Activated CD4-positive, alpha-beta T cell treated with anti-CD3 and anti-CD28 coated beads for 36 hours (primary cell): Measurements from ENCODE around the gene INTS6L. TPM values are rescaled to one million over a fixed set of nuclear protein-coding genes. Genes with fewer than 3 reads are reported as not detected.
"Not testable (repeated sequence)": the region's sequence is repeated elsewhere in the genome, so short reads cannot be mapped to it uniquely, and the experiment has no call there.

ENCODE experiments used
- ATAC-seq: fragments of 200-7000 bp; cut with Tn5 transposase; one replicate; pipeline ENCODE4 v1.10.0; 2021; ENCODE audit warnings: mild to moderate bottlenecking, moderate library complexity
- CTCF ChIA-PET: fragments of 350-600 bp; sonication (Branson Sonifier 250); formaldehyde crosslinking; loops from one replicate; lab custom pipeline; 2021; ENCODE audit warnings: antibody characterized with exemption; lab: Charles Lee
- POLR2A ChIA-PET: fragments of 350-600 bp; sonication (Branson Sonifier 250); formaldehyde crosslinking; loops from one replicate; lab custom pipeline; 2021; ENCODE audit warnings: antibody characterized with exemption, inconsistent platforms; lab: Charles Lee
- DNase-seq: peaks from one replicate; pipeline ENCODE4 v3.0.0-alpha.2; 2020
- H3K27ac Mint-ChIP-seq: one replicate; pipeline ENCODE4 v1.8.0; 2021; ENCODE audit warnings: mixed read lengths
- H3K27me3 Mint-ChIP-seq: one replicate; pipeline ENCODE4 v1.8.0; 2021; ENCODE audit warnings: mixed read lengths
- H3K36me3 Mint-ChIP-seq: one replicate; pipeline ENCODE4 v1.8.0; 2021; ENCODE audit warnings: low read depth, mixed read lengths
- H3K4me1 Mint-ChIP-seq: one replicate; pipeline ENCODE4 v1.8.0; 2021; ENCODE audit warnings: mixed read lengths
- H3K4me3 Mint-ChIP-seq: one replicate; pipeline ENCODE4 v1.8.0; 2021; ENCODE audit warnings: mild to moderate bottlenecking, moderate library complexity, mixed read lengths
- H3K9me3 Mint-ChIP-seq: one replicate; pipeline ENCODE4 v1.8.0; 2021; ENCODE audit warnings: low read depth, mixed read lengths
- intact Hi-C, 2 experiments: fragments of 100-400 bp; cut with DNase I in 1 of 2; cut with micrococcal nuclease in 1 of 2; formaldehyde crosslinking; loops; one replicate each; pipeline versions ENCODE4 v1.14.2 to v1.15.1; 2022 to 2024; cut with DNase I, micrococcal nuclease
- total RNA-seq, 2 experiments: library from RNA; stranded (reverse); gene quantifications; one replicate each; pipeline ENCODE4 v1.2.3, GENCODE V29; 2021

Gene INTS6L
- total RNA-seq, 2 experiments from 2014 or later = 24.1 to 26.0 TPM

GRCh38 chrX:135595543-135595942 lies 75.1 kb downstream of the INTS6L start:
- intact Hi-C loops = no loop called here
- H3K27me3 Mint-ChIP-seq = peaks cover 5% of the 10 kb centered on the region

GRCh38 chrX:135596495-135596894 lies 76.0 kb downstream of the INTS6L start:
- Mint-ChIP-seq H3K27ac (no peak overlapping the region), H3K4me3 (no peak overlapping the region), H3K36me3 (no peaks in the 10 kb centered on the region), H3K27me3 (peaks cover 5% of the 10 kb centered on the region), H3K4me1 (no peaks in the 10 kb centered on the region), H3K9me3 (no peaks in the 10 kb centered on the region)
- POLR2A ChIA-PET = no interaction called here
- ATAC-seq (peak; percentile 71), DNase-seq (peak; percentile 76)
- intact Hi-C loops = loop anchor here (1.0 kb wide), 1 partner anchor 112 kb away; no protein-coding TSS in a partner anchor
- CTCF ChIA-PET = interaction anchor here (0.5 to 1.3 kb wide), 4 partner anchors 117 to 1594 kb away, joined by 3 to 4 read pairs (median 3); no protein-coding TSS in a partner anchor

More at GRCh38 chrX:135595543-135595942, 75.1 kb downstream of the INTS6L start:
- no peaks in the 10 kb centered on the region for H3K9me3 Mint-ChIP-seq
- ChIA-PET POLR2A (no interaction called here), CTCF (interaction anchor here (1.2 to 1.5 kb wide), 3 partner anchors 111 to 120 kb away, joined by 3 to 6 read pairs (median 5); no protein-coding TSS in a partner anchor)
- no peak overlapping the region for H3K27ac Mint-ChIP-seq
- ATAC-seq = no peak
- H3K4me3 Mint-ChIP-seq = no peak overlapping the region
- H3K36me3 Mint-ChIP-seq = no peaks in the 10 kb centered on the region
- DNase-seq = no peak
- no peaks in the 10 kb centered on the region for H3K4me1 Mint-ChIP-seq

- Mint-ChIP-seq H3K36me3 (no peaks in the 10 kb centered on the region), H3K27ac (no peak overlapping the region), H3K27me3 (peaks cover 5% of the 10 kb centered on the region), H3K9me3 (no peaks in the 10 kb centered on the region), H3K4me1 (no peaks in the 10 kb centered on the region), H3K4me3 (no peak overlapping the region)
- ATAC-seq (no peak), DNase-seq (no peak)
- ChIA-PET POLR2A (no interaction called here), CTCF (no interaction called here)
- intact Hi-C loops = no loop called here
Observed at GRCh38 chrX:135605906-135606305, 85.4 kb downstream of the INTS6L start.

- H3K27ac Mint-ChIP-seq, H3K4me3 Mint-ChIP-seq, H3K36me3 Mint-ChIP-seq, H3K27me3 Mint-ChIP-seq, POLR2A ChIA-PET, ATAC-seq, intact Hi-C loops, DNase-seq, H3K4me1 Mint-ChIP-seq, CTCF ChIA-PET, H3K9me3 Mint-ChIP-seq: not testable (repeated sequence)
Observed at GRCh38 chrX:135624408-135625204, 104.1 kb downstream of the INTS6L start.

GRCh38 chrX:135625995-135626394 lies 105.5 kb downstream of the INTS6L start:
- Mint-ChIP-seq H3K36me3 (no peaks in the 10 kb centered on the region), H3K27me3 (no peaks in the 10 kb centered on the region), H3K9me3 (no peaks in the 10 kb centered on the region), H3K4me3 (no peak overlapping the region), H3K4me1 (no peaks in the 10 kb centered on the region), H3K27ac (no peak overlapping the region)
- intact Hi-C loops = no loop called here
- ChIA-PET CTCF (no interaction called here), POLR2A (no interaction called here)
- ATAC-seq (no peak), DNase-seq (peak; percentile 4)

GRCh38 chrX:135629342-135629741 lies 108.9 kb downstream of the INTS6L start:
- no peak overlapping the region for H3K4me3 Mint-ChIP-seq
- CTCF ChIA-PET = no interaction called here
- DNase-seq = no peak
- H3K9me3 Mint-ChIP-seq = no peaks in the 10 kb centered on the region
- H3K4me1 Mint-ChIP-seq = no peaks in the 10 kb centered on the region
- H3K36me3 Mint-ChIP-seq = no peaks in the 10 kb centered on the region
- H3K27ac Mint-ChIP-seq = no peak overlapping the region
- intact Hi-C loops = no loop called here
- POLR2A ChIA-PET = no interaction called here
- ATAC-seq = no peak
- no peaks in the 10 kb centered on the region for H3K27me3 Mint-ChIP-seq

Other genes with a start within 250 kb of the INTS6L start
- not detected for gene ETDC, start 211.2 kb upstream of the INTS6L start, total RNA-seq
- gene ZNF75D, start 176.6 kb upstream of the INTS6L start, total RNA-seq = 1 to 10 TPM; 3.7 to 4.3 TPM
- 1 to 10 TPM; 1.2 TPM for gene ZNF449, start 175.9 kb upstream of the INTS6L start, total RNA-seq
- gene SMIM10L2A, start 98.7 kb upstream of the INTS6L start, total RNA-seq = under 1 TPM; 0.16 to 0.25 TPM
- not detected for gene CT45A1, start 193.0 kb downstream of the INTS6L start, total RNA-seq
- not detected for gene CT45A3, start 247.5 kb downstream of the INTS6L start, total RNA-seq